Measurements from ENCODE around the gene TBC1D22B. TPM values are rescaled to one million over a fixed set of nuclear protein-coding genes. Genes with fewer than 3 reads are reported as not detected.

The TBC1D22B gene
- total RNA-seq, 6 donors from 2014 or later: 10.0 to 17.8 (median 10.9) TPM

GRCh38 chr6:37353761-37354525 lies 96.4 kb downstream of the TBC1D22B start, which contains the start of gene RNF8:
TSS of gene RNF8 (plus strand) at chr6:37353983. CDS start at chr6:37354165, 182 bp downstream.
- no peaks in the 10 kb centered on the region for H3K27me3 ChIP-seq
- no peaks in the 10 kb centered on the region for H3K9me3 ChIP-seq
- H3K4me1 ChIP-seq: peaks cover 9 to 22% (median 20%) of the 10 kb centered on the region in 4 donors
- peak; percentile 97 to 98 for ATAC-seq (ENCODE audit: low FRiP score in 2 of 2)
- peak within 1 kb of the TSS; percentile 69 to 84 (median 80) for H3K27ac ChIP-seq
- peak; percentile 95 to 97 for DNase-seq
- TF ChIP-seq POLR2AphosphoS5 (IDR thresholded peaks at IDR 0.05) (peak; percentile 58 to 84), POLR2A (IDR thresholded peaks at IDR 0.05) (peak in 3 of 4 donors; percentile 47 to 69 (median 49)), EP300 (IDR thresholded peaks at IDR 0.05) (no peak)
- H3K36me3 ChIP-seq: no peaks in the 10 kb centered on the region
- H3K4me3 ChIP-seq: peak within 1 kb of the TSS; percentile 92 to 100 (median 98)
- 0% methylated on average over 36 to 52 of the region's 54 CpGs for WGBS, 2 donors

- Histone ChIP-seq H3K27me3 (no peaks in the 10 kb centered on the region), H3K4me3 (peak overlapping the region; percentile 92 to 100 (median 98)), H3K36me3 (no peaks in the 10 kb centered on the region), H3K27ac (peak overlapping the region; percentile 69 to 84 (median 80)), H3K9me3 (no peaks in the 10 kb centered on the region), H3K4me1 (peaks cover 9 to 23% (median 20%) of the 10 kb centered on the region in 4 donors)
- peak; percentile 32 to 86 for DNase-seq
- TF ChIP-seq EP300 (IDR thresholded peaks at IDR 0.05) (no peak), POLR2AphosphoS5 (IDR thresholded peaks at IDR 0.05) (no peak), CTCF (IDR thresholded peaks at IDR 0.05) (no peak), POLR2A (IDR thresholded peaks at IDR 0.05) (no peak)
- 3 to 8% methylated on average over 23 to 43 of the region's 44 CpGs for WGBS, 2 donors
- ATAC-seq (ENCODE audit: low FRiP score in 2 of 2): peak; percentile 68 to 83
These were observed 97.2 kb downstream of the TBC1D22B start for GRCh38 chr6:37354526-37355384.

DNA sequence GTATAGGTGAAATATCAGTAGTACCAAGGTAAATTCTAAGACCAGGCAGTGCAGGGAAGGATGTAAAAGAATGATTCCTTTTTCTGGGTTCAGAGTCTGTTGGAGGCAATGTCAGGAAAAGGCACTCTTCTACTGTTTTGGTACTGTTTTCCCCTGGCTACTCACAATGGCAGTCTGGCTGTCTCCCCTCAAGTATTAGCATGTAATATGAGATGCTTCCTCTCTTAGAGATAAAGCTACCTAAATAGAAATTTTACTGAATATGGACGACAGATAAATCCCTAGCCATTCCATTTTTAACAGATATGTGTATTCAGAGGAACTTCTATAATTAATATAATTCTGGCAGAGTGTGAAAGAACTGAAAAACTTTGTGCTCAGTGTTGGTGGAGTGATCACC lies 99.7 kb downstream of the TBC1D22B start:
- 32 to 45% methylated on average over 1 of the region's 1 CpG for WGBS, 2 donors
- DNase-seq (no peak), ATAC-seq (ENCODE audit: low FRiP score in 2 of 2) (no peak)
- no peak overlapping the region for H3K27ac ChIP-seq
- H3K4me3 ChIP-seq: no peak overlapping the region
- no peaks in the 10 kb centered on the region for H3K27me3 ChIP-seq
- H3K36me3 ChIP-seq: peaks cover 0 to 17% (median 0%) of the 10 kb centered on the region in 4 donors
- H3K9me3 ChIP-seq: no peaks in the 10 kb centered on the region
- peaks cover 9 to 23% (median 20%) of the 10 kb centered on the region in 4 donors for H3K4me1 ChIP-seq
- TF ChIP-seq CTCF (IDR thresholded peaks at IDR 0.05) (no peak), POLR2AphosphoS5 (IDR thresholded peaks at IDR 0.05) (no peak), POLR2A (IDR thresholded peaks at IDR 0.05) (no peak), EP300 (IDR thresholded peaks at IDR 0.05) (no peak)

GRCh38 chr6:37357860-37358259 lies 100.3 kb downstream of the TBC1D22B start:
- Histone ChIP-seq H3K9me3 (no peaks in the 10 kb centered on the region), H3K4me3 (no peak overlapping the region), H3K36me3 (peaks cover 0 to 18% (median 0%) of the 10 kb centered on the region in 4 donors), H3K27ac (no peak overlapping the region), H3K27me3 (no peaks in the 10 kb centered on the region), H3K4me1 (peaks cover 9 to 23% (median 20%) of the 10 kb centered on the region in 4 donors)
- TF ChIP-seq CTCF (IDR thresholded peaks at IDR 0.05): no peak
- TF ChIP-seq POLR2A (IDR thresholded peaks at IDR 0.05): no peak
- TF ChIP-seq EP300 (IDR thresholded peaks at IDR 0.05): no peak
- no peak for TF ChIP-seq POLR2AphosphoS5 (IDR thresholded peaks at IDR 0.05)
- ATAC-seq (ENCODE audit: low FRiP score in 2 of 2) (no peak), DNase-seq (no peak)
- WGBS, 2 donors: 63 to 75% methylated on average over 2 of the region's 2 CpGs

GRCh38 chr6:37359039-37359438 lies 101.5 kb downstream of the TBC1D22B start:
- no peak overlapping the region for H3K27ac ChIP-seq
- ATAC-seq (ENCODE audit: low FRiP score in 2 of 2) (no peak), DNase-seq (no peak)
- peaks cover 6 to 19% (median 15%) of the 10 kb centered on the region in 4 donors for H3K4me1 ChIP-seq
- H3K4me3 ChIP-seq: no peak overlapping the region
- H3K9me3 ChIP-seq: no peaks in the 10 kb centered on the region
- H3K27me3 ChIP-seq: no peaks in the 10 kb centered on the region
- H3K36me3 ChIP-seq: peaks cover 0 to 25% (median 0%) of the 10 kb centered on the region in 4 donors
- TF ChIP-seq EP300 (IDR thresholded peaks at IDR 0.05) (no peak), POLR2A (IDR thresholded peaks at IDR 0.05) (no peak)
- WGBS, 2 donors: 56 to 58% methylated on average over 3 of the region's 3 CpGs
